ENCODE measurements around the gene HOXB7. TPM values are rescaled to one million over a fixed set of nuclear protein-coding genes. Genes with fewer than 3 reads are reported as not detected.

HOXB7 gene
- total RNA-seq, result 8.1 TPM

DNA sequence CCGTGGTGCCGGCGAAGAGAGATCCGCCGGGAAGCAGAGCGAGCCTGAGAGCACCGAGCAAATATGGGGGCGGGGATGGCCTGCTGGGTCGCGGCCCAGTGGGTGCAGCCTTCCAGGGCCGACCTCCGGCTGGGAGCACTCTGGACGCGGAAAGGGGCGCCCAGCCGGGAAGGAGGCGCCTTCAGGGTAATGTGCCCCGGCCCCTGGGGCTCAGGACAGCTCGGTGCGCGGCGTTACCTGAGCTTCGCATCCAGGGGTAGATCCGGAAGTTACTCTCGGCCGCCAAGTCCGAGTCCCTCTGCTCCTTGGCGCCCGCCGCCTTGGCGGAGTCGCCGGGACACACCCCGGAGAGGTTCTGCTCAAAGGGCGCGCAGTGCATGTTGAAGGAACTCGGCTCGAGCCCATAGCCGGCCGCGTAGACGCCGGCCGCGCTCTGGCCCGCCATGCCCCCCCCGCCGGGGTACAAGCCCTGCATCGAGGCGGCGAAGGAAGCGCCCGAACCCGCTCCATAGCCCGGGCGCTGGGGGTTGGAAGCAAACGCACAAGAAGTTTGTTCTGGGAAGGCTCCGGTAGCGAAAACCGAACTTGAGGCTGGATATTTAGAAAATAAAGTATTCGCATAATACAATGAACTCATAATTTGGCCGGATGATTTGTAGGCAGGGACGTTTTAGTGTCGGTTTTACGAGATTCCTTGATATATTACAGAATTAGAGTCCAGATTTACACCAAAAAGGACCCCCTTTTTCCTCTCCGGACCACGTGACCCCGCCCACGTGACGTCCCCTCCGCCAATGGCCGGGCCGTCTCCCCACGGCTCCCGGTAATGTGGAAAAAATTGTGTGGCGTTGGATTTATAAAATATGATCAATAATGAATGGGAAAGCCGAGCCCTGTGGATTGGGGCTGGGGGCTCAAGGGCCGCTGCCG is at the start of gene HOXB7:
Gene HOXB7, minus strand, starts transcription at position 736 of the 930 bp plus-strand sequence. Its CDS starts 99 bp downstream, at position 637.
- peak; percentile 90 for DNase-seq (ENCODE audit: low spot score)
- intact Hi-C loops (cut with DNase I), result no loop called here
- ATAC-seq, result peak; percentile 60

DNA sequence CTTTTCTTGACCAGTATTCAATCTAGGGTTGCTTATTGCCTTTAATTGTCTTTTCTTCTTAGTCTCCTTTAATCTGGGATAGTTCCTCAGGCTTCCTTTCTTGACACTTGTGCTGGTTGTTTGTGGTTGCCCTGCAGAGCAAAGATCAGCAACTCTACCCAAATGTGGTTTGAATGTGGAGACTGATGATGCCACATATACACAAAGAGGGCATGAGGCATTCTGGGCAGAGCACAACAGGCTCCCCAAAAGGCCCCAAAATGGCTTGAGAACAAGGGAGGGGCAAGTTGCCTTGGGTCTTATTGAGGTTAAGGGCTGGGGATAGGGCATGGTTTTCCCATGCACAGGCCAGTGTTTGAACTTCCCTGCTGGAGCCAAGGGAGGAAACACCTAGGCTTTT is 45.1 kb upstream of the HOXB7 start:
- no peak for ATAC-seq
- no peak for DNase-seq (ENCODE audit: low spot score)
- intact Hi-C loops (cut with DNase I), result no loop called here

DNA sequence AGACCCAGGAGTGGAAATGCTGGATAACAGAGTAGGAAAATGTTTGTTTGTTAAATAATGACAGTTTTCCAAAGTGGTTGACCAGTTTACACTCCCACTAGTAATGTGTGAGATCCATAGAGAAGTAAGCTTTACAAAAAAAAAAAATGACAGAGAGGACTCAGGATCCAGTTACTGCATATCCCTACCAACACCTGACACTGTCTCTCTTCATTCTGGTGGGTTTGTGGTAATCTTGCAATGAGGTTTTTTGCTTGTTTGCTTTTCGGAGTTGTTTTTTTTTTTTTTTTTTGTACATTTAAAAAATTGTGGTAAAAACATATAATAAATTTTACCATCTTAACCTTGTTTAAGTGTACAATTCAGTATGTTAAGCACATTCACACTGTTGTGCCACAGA is 38.9 kb upstream of the HOXB7 start:
- DNase-seq (ENCODE audit: low spot score), result no peak
- ATAC-seq, result no peak
- intact Hi-C loops (cut with DNase I), result no loop called here

DNA sequence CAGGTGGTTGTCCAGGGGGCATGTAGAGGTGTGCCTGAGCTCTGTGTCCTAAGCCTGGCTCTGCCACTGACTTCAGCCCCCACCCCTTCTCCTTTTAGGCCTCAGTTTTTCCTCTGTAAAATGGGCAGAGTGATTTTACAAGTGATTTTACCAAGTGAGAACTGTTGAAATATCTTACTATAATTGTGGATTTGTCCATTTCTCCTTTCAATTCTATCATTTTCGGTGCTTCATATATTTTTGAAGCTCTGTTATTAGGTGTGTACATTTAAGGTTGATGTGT is 37.1 kb upstream of the HOXB7 start:
- intact Hi-C loops (cut with DNase I), result no loop called here
- ATAC-seq (no peak), DNase-seq (ENCODE audit: low spot score) (no peak)

DNA sequence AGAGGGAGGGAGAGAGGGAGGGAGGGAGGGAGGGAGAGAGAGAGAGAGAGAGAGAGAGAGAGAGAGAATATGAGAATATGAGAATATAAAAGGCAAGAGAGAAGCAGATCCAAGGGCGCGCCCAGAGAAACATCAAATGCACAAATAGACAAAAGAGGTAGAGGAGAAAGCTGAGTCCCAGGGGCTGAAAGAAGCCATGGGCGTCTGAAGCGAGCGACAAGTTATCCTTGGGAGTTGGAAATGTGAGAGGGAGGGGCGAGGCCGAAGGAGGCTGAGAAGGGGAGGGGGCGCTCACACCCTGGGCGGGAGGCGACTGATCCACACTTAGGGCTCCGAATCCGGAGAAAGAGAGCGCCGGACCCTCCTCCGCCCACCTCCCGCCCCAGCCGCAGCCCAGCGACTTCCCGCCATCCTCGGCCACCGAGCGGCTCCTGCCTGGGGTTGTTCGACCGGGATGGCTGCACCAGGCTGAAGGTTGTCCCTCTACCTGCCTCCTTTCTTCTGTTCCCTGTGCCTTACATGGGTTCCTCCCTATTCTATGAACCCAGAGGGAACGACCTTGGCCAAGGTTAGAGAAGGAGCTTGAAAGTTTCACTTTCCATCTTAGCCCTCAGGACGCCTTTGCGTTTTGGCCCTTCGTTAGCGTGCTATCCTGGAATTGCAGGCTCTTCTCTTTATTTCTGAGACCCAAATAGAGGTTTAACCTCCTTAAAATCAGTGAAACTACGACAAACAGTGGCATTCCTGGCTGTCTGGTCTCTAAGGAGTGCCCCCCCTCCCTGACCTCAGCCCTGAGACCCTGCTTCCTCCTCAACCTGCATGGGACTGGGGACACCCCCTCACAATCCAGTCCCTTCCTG is 36.5 kb upstream of the HOXB7 start:
- intact Hi-C loops (cut with DNase I), result no loop called here
- DNase-seq (ENCODE audit: low spot score), result no peak
- ATAC-seq, result no peak

DNA sequence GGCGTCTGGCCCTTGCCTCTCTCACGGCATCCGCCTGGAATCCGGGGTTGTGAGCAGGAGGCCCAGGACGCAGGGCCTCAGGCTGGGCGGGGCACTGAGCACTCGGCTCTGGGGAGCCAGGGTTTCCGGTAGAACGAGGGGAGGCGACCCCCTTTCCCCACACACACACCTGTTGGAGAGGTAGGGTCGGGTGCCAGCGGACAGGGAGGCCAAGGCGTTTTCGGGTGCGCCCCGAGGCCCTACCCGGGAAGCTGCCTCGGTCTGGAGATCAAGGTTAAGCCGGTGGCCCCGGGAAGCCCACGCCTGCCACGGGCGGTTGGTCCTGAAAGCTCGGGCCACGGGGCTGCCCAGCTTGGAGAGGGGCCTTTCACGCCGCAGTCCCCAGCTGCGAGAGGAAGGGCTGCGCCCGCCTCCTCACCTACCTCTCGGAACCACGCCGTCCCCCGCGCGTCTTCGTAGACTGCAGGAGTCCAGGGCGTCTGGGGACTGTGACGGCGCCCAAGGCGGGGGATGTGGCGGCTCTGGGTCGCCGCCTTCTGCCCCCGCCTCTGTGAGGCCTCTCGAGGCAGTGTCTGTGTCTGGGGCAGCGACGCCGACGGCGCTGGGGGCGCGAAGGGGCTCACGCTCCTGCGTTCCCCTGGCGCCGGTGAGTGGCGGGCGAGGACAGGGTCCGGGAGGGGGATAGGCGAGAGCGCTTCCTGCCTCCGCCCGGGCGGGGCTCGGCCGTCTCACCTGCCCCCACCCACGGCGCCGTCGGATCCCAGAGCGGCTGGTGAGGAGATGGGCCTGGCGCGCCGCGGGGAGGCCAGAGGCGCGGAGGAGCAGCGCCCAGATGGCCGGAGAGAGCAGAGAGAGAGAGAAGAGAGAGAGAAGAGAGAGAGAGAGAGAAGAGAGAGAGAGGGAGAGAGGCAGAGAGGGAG is 35.6 kb upstream of the HOXB7 start:
- no peak for DNase-seq (ENCODE audit: low spot score)
- intact Hi-C loops (cut with DNase I), result no loop called here
- no peak for ATAC-seq

DNA sequence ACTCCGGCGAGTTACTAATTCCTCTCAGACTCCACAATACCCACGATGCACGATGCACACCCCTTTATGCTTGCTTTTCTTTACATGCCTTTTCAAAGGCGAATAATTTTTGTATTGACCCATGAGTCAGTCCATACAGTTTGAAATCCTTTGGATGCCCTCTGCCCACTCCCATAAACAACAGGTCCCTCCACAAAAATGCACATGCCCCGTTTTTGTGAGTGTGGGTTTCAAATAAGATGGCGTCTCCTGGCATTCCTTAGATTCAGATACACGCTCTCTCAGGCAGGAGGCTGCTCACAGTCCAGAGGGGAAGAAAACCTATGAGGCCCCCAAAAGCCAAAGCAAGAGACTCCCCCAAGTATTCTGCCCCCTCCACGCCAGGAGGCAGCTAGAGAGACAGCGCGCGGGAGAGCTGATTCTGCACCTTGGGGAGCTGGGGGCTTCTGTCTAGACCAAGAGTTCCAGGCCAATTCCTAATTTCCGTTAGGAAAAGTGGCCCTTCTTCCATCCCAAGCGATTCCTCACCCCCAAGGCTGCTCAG is 34.9 kb upstream of the HOXB7 start:
- no peak for ATAC-seq
- intact Hi-C loops (cut with DNase I), result no loop called here
- DNase-seq (ENCODE audit: low spot score), result no peak

DNA sequence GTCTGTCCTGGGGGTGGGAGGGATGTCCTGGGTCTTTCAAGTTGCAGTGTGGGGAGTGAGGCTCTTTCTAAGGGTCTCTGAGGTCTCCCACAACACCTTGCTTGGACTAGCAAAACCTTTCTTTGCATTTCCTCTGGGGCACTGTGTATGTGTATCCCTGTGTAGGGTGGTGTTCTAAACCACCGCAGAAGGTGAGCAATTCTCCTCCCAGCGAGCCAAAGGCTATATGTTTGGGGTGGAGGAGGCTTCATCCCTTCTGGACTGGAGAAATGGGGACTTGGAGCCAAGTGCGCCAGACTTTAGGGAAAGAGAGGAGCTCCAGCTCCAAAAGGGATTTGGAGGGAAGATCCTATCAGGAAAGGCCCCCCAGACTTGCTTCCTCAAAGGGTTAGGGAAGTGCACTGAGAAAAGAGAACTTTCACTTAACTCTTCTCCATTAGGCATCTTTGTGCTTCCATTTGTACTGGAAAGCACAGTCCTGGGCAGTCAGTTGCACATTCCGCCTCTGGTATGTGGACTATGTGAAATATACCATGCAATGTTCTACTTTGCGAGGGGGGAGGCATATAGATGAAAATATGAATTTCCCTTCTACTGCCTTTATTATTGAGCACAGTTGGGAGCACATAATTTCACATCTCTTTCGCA is 34.2 kb upstream of the HOXB7 start:
- no peak for ATAC-seq
- intact Hi-C loops (cut with DNase I), result no loop called here
- DNase-seq (ENCODE audit: low spot score), result no peak

DNA sequence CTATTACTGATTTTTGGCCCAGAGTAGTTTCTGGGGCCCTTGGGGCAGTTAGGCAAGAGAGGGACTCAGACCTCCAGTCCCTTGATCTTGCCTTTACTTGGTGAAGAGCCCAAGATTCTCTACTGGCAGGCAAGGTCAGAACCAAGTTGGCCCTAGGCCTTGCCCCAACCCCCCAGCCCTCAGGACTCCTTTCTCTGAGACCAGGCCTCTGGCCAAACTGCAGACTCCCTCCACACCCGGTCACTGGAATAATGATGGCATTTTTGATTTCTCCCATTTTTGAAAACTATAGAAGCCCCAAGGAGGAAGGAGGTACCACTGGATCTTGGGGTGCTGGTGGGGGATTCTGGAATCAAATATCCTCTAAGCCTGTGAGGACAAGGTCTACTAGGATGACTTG is 33.3 kb upstream of the HOXB7 start:
- intact Hi-C loops (cut with DNase I), result no loop called here
- DNase-seq (ENCODE audit: low spot score) (no peak), ATAC-seq (no peak)

DNA sequence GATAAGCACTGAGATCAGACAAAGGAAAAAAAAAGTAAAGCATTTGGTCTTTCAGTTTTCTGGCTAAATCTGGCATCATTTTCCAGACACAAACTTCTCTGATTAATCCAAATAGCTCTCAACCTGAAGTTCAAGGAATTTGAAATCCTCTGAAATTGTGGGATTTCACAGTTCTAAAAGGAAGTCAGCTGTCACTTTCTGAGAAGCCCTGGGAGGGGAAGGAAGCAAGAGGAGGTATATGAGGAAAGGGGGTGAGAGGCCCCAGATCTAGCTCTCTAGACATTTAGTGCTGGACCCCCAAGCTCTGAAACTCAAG is 32.8 kb upstream of the HOXB7 start:
- DNase-seq (ENCODE audit: low spot score) (no peak), ATAC-seq (no peak)
- intact Hi-C loops (cut with DNase I), result no loop called here

DNA sequence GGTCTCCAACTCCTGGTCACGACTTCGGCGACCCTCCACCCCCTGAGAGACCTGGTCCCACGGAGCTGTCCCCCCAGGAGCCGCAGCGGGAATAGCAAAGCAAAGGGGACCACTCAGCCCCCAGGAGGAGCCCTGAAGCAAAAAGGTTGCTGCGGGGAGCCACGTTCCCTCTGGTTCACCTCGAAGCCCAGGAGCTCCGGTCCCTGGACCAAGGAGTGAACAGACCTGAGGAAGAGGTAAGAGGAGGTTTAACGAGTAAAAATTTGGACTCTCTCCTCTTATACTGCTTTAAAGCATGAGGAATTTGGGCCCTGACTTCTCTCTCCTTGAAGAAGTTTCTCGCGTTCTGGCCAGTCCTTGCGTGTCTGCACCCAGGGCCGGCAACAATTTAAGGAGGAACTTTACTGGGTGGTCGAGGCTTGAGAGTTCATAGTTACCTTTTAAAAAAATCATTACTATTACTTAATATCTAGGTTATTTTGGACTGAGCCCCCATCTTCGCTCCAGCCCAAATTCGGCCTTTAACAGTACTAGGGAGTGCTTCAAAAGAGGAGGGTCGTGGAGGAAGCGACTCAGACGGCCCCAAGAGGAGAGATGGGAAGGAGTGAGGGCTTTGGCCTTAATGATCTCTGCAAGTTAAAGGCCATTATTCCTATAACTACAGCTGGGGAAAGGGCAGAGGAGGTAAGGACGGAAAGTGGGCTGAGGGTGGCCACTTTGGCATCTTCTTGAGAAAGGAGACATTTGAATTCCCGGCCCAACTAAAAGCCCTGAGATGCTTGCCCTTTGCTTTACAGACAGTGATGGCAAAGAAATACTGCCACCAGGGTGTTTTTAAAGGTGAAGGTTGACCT is 32.3 kb upstream of the HOXB7 start:
- DNase-seq (ENCODE audit: low spot score), result no peak
- intact Hi-C loops (cut with DNase I), result no loop called here
- ATAC-seq, result no peak

DNA sequence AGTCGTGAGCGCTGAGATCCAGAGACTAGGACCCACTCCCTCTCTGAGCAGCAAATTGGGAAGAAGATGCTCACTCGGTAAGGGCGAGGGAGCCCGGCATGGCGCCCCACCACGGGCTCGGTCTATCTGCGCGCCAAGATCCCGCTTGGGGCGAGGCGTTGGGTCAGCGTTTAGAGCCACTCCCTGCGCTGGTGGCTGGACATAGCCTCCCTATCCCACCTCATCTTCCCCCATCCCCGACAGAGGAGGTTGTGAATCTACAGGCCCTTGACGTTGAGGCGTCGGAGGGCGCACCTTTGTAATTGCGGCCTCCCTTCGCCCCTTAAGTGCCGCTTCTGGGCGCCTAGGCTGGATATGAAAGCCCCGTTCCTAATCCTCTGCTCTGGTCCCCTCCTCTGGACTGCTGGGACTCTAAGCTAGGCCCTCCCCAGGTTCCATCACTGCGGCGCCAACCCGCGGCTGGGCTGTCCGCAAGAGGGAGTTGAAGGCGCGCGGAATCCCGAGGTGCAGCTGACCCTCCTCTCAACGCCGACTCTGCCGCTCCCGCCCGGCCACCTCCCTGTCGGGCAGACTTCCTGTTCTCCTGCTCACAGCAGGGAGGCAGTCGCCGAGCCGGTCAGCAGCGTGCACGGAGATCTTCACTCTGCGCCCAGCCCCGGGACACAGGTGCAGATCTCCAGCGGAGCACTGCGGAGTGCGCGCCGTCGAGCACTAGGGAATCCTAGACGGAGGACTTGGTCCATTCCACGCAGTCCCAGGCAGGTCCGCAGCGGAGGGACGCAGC is 31.4 kb upstream of the HOXB7 start:
- intact Hi-C loops (cut with DNase I), result no loop called here
- ATAC-seq, result no peak
- DNase-seq (ENCODE audit: low spot score), result no peak

DNA sequence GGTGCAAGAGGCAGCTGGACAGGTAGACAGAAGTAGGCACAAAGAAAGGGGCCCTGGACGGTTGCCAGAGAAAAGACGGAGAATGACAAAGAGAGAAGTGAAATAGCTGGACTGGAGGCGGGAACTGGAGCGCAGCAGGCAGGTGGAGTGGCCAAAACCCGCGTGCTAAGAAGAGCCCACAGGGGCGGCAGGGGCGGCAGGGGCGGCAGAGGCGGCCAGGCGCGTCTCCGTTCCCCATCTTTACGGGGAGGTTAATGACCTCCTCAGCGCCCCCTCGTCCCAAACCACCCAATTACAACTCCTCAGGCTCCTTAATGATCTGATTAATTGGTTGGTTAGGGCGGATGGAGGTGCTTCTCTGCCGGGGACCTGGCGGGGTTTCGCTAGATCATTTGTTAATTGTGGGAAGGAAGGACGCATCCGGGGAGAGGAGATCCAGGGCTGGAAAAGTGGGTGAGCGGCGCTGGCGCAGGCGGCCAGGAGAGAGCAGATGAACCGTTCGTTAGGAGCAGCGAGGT is 30.8 kb upstream of the HOXB7 start:
- intact Hi-C loops (cut with DNase I), result no loop called here
- DNase-seq (ENCODE audit: low spot score) (no peak), ATAC-seq (no peak)

DNA sequence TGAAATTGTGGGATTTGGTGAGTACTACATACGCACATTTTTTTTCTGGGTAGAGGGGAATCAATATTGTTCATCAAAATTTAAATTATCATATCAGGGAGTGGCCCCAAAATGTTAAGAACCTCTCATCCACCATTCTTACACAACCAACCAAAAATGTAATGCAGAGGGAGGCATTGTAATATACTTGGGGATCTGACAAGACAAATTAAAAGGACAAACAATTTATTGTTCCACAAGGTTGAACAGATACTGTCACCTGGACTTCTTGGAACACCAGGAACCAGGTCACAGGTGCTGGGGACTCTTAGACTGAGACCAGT is 30.0 kb upstream of the HOXB7 start:
- ATAC-seq, result no peak
- intact Hi-C loops (cut with DNase I), result no loop called here
- no peak for DNase-seq (ENCODE audit: low spot score)

DNA sequence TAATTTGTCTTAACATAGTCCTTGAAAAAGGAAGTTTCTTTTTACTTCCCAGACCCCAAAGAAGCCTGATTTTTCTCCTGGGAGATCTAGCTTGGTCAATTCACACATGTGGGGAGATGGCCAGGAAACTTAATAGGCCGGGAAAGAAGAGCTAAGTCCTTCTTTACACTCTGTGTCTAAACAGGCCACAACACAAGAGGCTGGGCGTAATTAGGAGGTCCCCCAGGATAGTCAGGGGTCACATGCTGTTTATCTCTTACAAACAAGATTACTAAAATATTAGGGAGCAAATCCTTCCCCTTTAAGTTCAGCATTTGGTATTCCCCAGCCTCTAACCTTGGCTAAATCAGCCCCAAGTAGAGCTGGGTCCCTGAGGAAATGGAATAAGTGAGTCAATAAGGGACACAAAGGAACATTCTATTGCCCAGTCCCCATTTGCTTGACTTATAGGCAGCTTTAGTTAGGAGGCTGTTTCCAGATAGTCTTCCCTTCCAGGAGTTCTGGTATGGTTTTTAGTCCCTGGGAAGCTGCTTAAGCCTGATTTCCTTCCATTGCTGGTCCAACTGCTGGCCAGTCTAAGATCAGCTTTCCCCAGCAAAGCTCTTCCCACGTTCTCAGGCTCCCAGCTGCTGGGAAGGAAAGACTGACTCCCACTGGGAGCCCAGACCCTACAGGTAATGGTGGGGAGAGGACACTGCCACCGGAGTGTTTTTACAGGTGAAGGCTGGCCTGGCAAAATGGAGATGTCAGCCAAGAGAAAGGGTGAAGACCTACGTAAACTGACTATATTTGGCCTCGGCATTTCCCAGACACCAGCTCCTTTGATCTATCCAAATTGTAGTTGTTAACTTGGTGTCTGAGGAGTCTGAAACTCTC is 29.4 kb upstream of the HOXB7 start:
- intact Hi-C loops (cut with DNase I), result no loop called here
- ATAC-seq (no peak), DNase-seq (ENCODE audit: low spot score) (no peak)

DNA sequence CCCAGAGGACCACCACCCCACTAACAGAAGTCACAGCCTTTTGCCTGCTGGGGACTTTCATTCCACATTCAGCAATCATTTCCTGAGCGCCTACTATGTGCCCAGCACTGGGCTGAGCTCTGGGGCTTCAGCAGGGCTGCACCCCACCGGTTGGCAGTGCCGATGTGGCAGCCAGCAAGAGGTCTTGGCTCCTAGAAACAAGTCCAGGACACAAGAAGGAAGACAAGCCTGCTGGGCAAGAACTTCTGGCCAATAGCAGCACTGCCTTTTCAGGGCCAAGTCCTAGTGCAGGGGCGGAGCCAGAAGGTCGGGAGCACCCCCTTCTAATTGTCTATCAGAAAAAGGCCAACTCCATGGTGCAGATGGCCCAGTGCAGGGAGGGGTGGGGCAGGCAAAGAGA is 28.3 kb upstream of the HOXB7 start:
- DNase-seq (ENCODE audit: low spot score) (no peak), ATAC-seq (no peak)
- intact Hi-C loops (cut with DNase I), result no loop called here
